ENCODE results near the gene AKAP13. TPM values are rescaled to one million over a fixed set of nuclear protein-coding genes. Genes with fewer than 3 reads are reported as not detected.

AKAP13 gene
- polyA plus RNA-seq, 5 donors: 73.8 to 98.5 (median 87.9) TPM

- no peak for DNase-seq
Measured at GRCh38 chr15:85622221-85622831, 241.9 kb downstream of the AKAP13 start.

GRCh38 chr15:85623315-85624049, 243.1 kb downstream of the AKAP13 start:
- DNase-seq: no peak

- DNase-seq: no peak
Measured at GRCh38 chr15:85624291-85624801, 243.9 kb downstream of the AKAP13 start.

GRCh38 chr15:85625166-85625830, 244.9 kb downstream of the AKAP13 start:
- no peak for DNase-seq

- peak; percentile 77 to 81 for DNase-seq
Measured at GRCh38 chr15:85625856-85626255, 245.5 kb downstream of the AKAP13 start.

- DNase-seq: no peak
Measured at GRCh38 chr15:85627213-85627935, 247.0 kb downstream of the AKAP13 start.

- DNase-seq: no peak
Measured at GRCh38 chr15:85630311-85630710, 249.9 kb downstream of the AKAP13 start.

- no peak for DNase-seq
Measured at GRCh38 chr15:85631018-85631417, 250.6 kb downstream of the AKAP13 start.

- no peak for DNase-seq
Measured at GRCh38 chr15:85632014-85632413, 251.6 kb downstream of the AKAP13 start.

- DNase-seq: no peak
Measured at GRCh38 chr15:85633859-85634258, 253.5 kb downstream of the AKAP13 start.

GRCh38 chr15:85636351-85636750, 255.9 kb downstream of the AKAP13 start:
- no peak for DNase-seq

- DNase-seq: no peak
Measured at GRCh38 chr15:85639752-85640381, 259.5 kb downstream of the AKAP13 start.

GRCh38 chr15:85642065-85642692, 261.8 kb downstream of the AKAP13 start:
- no peak for DNase-seq

GRCh38 chr15:85642693-85643066, 262.3 kb downstream of the AKAP13 start:
- DNase-seq: peak; percentile 85 to 92

GRCh38 chr15:85646538-85647091, 266.2 kb downstream of the AKAP13 start:
- DNase-seq: no peak

GRCh38 chr15:85649372-85649771, 269.0 kb downstream of the AKAP13 start:
- no peak for DNase-seq

GRCh38 chr15:85651548-85651947, 271.1 kb downstream of the AKAP13 start:
- peak in 1 of 2 donors; percentile 30 for DNase-seq

- no peak for DNase-seq
Measured at GRCh38 chr15:85652457-85652856, 272.1 kb downstream of the AKAP13 start.

GRCh38 chr15:85657132-85657531, 276.7 kb downstream of the AKAP13 start:
- DNase-seq: no peak

GRCh38 chr15:85658816-85659215, 278.4 kb downstream of the AKAP13 start:
- DNase-seq: no peak

GRCh38 chr15:85661859-85662258, 281.5 kb downstream of the AKAP13 start:
- DNase-seq: no peak
